HG02852 (cell line): ENCODE measurements around the gene ADCY9.
"Not testable (repeated sequence)": the region's sequence is repeated elsewhere in the genome, so short reads cannot be mapped to it uniquely, and the experiment has no call there.

Source experiments
- ATAC-seq: cut with Tn5 transposase; IDR thresholded peaks from one replicate; pipeline ENCODE4 v1.9.1; 2021; ENCODE audit warnings: mild to moderate bottlenecking, moderate library complexity; ENCODE audit not compliant: unreplicated experiment

The ADCY9 gene

GRCh38 chr16:4071686-4072561, 44.3 kb downstream of the ADCY9 start:
- no peak for ATAC-seq

GRCh38 chr16:4070936-4071335, 45.3 kb downstream of the ADCY9 start:
- no peak for ATAC-seq

- ATAC-seq = no peak
These were observed 48.8 kb downstream of the ADCY9 start for GRCh38 chr16:4067262-4068001.

GRCh38 chr16:4064950-4065352, 51.3 kb downstream of the ADCY9 start:
- no peak for ATAC-seq

- ATAC-seq = no peak
These were observed 53.9 kb downstream of the ADCY9 start for GRCh38 chr16:4062212-4062802.

- ATAC-seq = no peak
These were observed 55.4 kb downstream of the ADCY9 start for GRCh38 chr16:4060823-4061222.

GRCh38 chr16:4060009-4060408, 56.2 kb downstream of the ADCY9 start:
- ATAC-seq = no peak

- no peak for ATAC-seq
These were observed 57.9 kb downstream of the ADCY9 start for GRCh38 chr16:4058386-4058785.

- ATAC-seq = no peak
These were observed 58.8 kb downstream of the ADCY9 start for GRCh38 chr16:4057439-4057877.

- ATAC-seq = no peak
These were observed 59.8 kb downstream of the ADCY9 start for GRCh38 chr16:4056161-4057105.

GRCh38 chr16:4055748-4056147, 60.5 kb downstream of the ADCY9 start:
- no peak for ATAC-seq

GRCh38 chr16:4053301-4053845, 62.9 kb downstream of the ADCY9 start:
- no peak for ATAC-seq

GRCh38 chr16:4052801-4053293, 63.4 kb downstream of the ADCY9 start:
- ATAC-seq = no peak

GRCh38 chr16:4052096-4052495, 64.1 kb downstream of the ADCY9 start:
- ATAC-seq = no peak

- ATAC-seq = no peak
These were observed 64.7 kb downstream of the ADCY9 start for GRCh38 chr16:4051591-4051990.

GRCh38 chr16:4049031-4049430, 67.2 kb downstream of the ADCY9 start:
- no peak for ATAC-seq

- ATAC-seq = no peak
These were observed 67.8 kb downstream of the ADCY9 start for GRCh38 chr16:4048481-4048880.

- no peak for ATAC-seq
These were observed 70.0 kb downstream of the ADCY9 start for GRCh38 chr16:4046221-4046620.

GRCh38 chr16:4045561-4045960, 70.7 kb downstream of the ADCY9 start:
- ATAC-seq = not testable (repeated sequence)

GRCh38 chr16:4042581-4042980, 73.7 kb downstream of the ADCY9 start:
- no peak for ATAC-seq
